Hepatocyte (in vitro differentiated cells): ENCODE data around the gene FLYWCH1. TPM values are rescaled to one million over a fixed set of nuclear protein-coding genes. Genes with fewer than 3 reads are reported as not detected.

Experiments
- DNase-seq: peaks from one replicate; pipeline ENCODE4 v3.0.0-alpha.2; 2016; ENCODE audit warnings: low spot score
- H2AFZ ChIP-seq: fragments of 200-600 bp; sonication (generic); 2 replicates; pipeline ENCODE4 v1.6.0; 2016; ENCODE audit warnings: antibody characterized with exemption, mild to moderate bottlenecking
- H3K27ac ChIP-seq: fragments of 200-600 bp; sonication (generic); 2 replicates; pipeline ENCODE4 v1.5.1; 2016; ENCODE audit warnings: mild to moderate bottlenecking
- H3K27me3 ChIP-seq: fragments of 200-600 bp; sonication (generic); 2 replicates; pipeline ENCODE4 v1.6.1; 2016
- H3K36me3 ChIP-seq: fragments of 200-600 bp; sonication (generic); replicated peaks from 2 replicates; pipeline ENCODE4 v1.5.1; 2016; ENCODE audit warnings: low read depth; ENCODE audit not compliant: insufficient read depth
- H3K4me1 ChIP-seq: fragments of 200-600 bp; sonication (generic); 2 replicates; pipeline ENCODE4 v1.5.1; 2016; ENCODE audit warnings: mild to moderate bottlenecking, moderate library complexity; ENCODE audit not compliant: insufficient read depth
- H3K4me2 ChIP-seq: fragments of 200-600 bp; sonication (generic); 2 replicates; pipeline ENCODE4 v1.6.0; 2016
- H3K4me3 ChIP-seq: fragments of 200-600 bp; sonication (generic); 2 replicates; pipeline ENCODE4 v1.5.1; 2016; ENCODE audit warnings: mild to moderate bottlenecking
- H3K79me2 ChIP-seq: fragments of 200-600 bp; sonication (generic); 2 replicates; pipeline ENCODE4 v1.6.0; 2017; ENCODE audit warnings: mild to moderate bottlenecking
- H3K9me2 ChIP-seq: fragments of 200-600 bp; sonication (generic); replicated peaks from 2 replicates; pipeline ENCODE4 v1.6.0; 2017; ENCODE audit warnings: mild to moderate bottlenecking; ENCODE audit not compliant: insufficient read depth
- H3K9me3 ChIP-seq: fragments of 200-600 bp; sonication (generic); 2 replicates; pipeline ENCODE4 v1.5.1; 2016; ENCODE audit warnings: low read depth, mild to moderate bottlenecking
- H4K20me1 ChIP-seq: fragments of 200-600 bp; sonication (generic); 2 replicates; pipeline ENCODE4 v1.6.0; 2016; ENCODE audit warnings: mild to moderate bottlenecking; ENCODE audit not compliant: insufficient read depth, poor library complexity, severe bottlenecking
- CTCF ChIP-seq: fragments of 200-600 bp; sonication (generic); IDR thresholded peaks from 2 replicates; pipeline ENCODE4 v1.5.1; 2016; ENCODE audit warnings: antibody characterized with exemption, mild to moderate bottlenecking; ENCODE audit not compliant: poor library complexity
- EZH2 ChIP-seq: fragments of 200-600 bp; sonication (generic); IDR thresholded peaks from 2 replicates; pipeline ENCODE4 v1.6.1; 2016; ENCODE audit warnings: antibody characterized with exemption, mild to moderate bottlenecking, borderline replicate concordance
- EZH2phosphoT487 ChIP-seq: fragments of 200-600 bp; sonication (generic); IDR thresholded peaks from one replicate; pipeline ENCODE4 v1.6.1; 2018; ENCODE audit warnings: antibody characterized with exemption, mild to moderate bottlenecking, low read depth, moderate library complexity; ENCODE audit not compliant: unreplicated experiment, severe bottlenecking
- WGBS: methylation state at CpG from one replicate; pipeline ENCODE4 v1.1.6; 2016; ENCODE audit warnings: low lambda C conversion rate; ENCODE audit errors: missing lambda C conversion rate; 5-methylcytosine and 5-hydroxymethylcytosine counted together
- polyA plus RNA-seq: library from polyadenylated mRNA; unstranded; fragments of >200 nt; fragmentation: Nextera tagmentation; extraction: Ambion mirVana; gene quantifications from 2 replicates; pipeline ENCODE4 v1.2.1, GENCODE V29; 2016
- total RNA-seq: library from RNA; depleted of rRNA; stranded (reverse); fragments of >200 nt; gene quantifications from 2 replicates; pipeline ENCODE4 v1.2.3, GENCODE V29; 2014

Gene FLYWCH1
- total and polyA plus RNA-seq, 2 experiments from 2014 or later = 11.7 to 16.9 TPM

- Histone ChIP-seq H2AFZ (no peak within 1 kb of the TSS), H3K9me3 (no peaks in the 10 kb centered on the region), H4K20me1 (no peaks in the 10 kb centered on the region), H3K4me1 (peaks cover 20% of the 10 kb centered on the region), H3K36me3 (no peaks in the 10 kb centered on the region), H3K4me2 (peak within 1 kb of the TSS; percentile 98), H3K4me3 (peak within 1 kb of the TSS; percentile 52), H3K27me3 (peaks cover 38% of the 10 kb centered on the region), H3K79me2 (no peaks in the 10 kb centered on the region), H3K27ac (no peak within 1 kb of the TSS), H3K9me2 (no peaks in the 10 kb centered on the region)
- DNase-seq = peak; percentile 59
- TF ChIP-seq EZH2 = no peak
- no peak for TF ChIP-seq CTCF
- TF ChIP-seq EZH2phosphoT487 = no peak
- WGBS = under 1% methylated on average over 37 of the region's 60 CpGs
These were observed 52.2 kb downstream of the FLYWCH1 start, which contains the start of gene KREMEN2 for GRCh38 chr16:2963723-2964474. Gene KREMEN2, plus strand, starts transcription at chr16:2964275. Its CDS starts 246 bp downstream, at chr16:2964521.

GRCh38 chr16:2964475-2965336 is 53.0 kb downstream of the FLYWCH1 start:
- H3K4me1 ChIP-seq = peaks cover 20% of the 10 kb centered on the region
- peak overlapping the region; percentile 98 for H3K4me2 ChIP-seq
- 2% methylated on average over 41 of the region's 68 CpGs for WGBS
- H3K27me3 ChIP-seq = peaks cover 38% of the 10 kb centered on the region
- H3K36me3 ChIP-seq = no peaks in the 10 kb centered on the region
- no peak overlapping the region for H2AFZ ChIP-seq
- H3K4me3 ChIP-seq = peak overlapping the region; percentile 52
- no peaks in the 10 kb centered on the region for H4K20me1 ChIP-seq
- TF ChIP-seq EZH2phosphoT487 (no peak), EZH2 (peak; percentile 30)
- H3K27ac ChIP-seq = no peak overlapping the region
- no peaks in the 10 kb centered on the region for H3K9me2 ChIP-seq
- DNase-seq = peak; percentile 79
- no peaks in the 10 kb centered on the region for H3K79me2 ChIP-seq
- H3K9me3 ChIP-seq = no peaks in the 10 kb centered on the region

- H3K9me3 ChIP-seq = no peaks in the 10 kb centered on the region
- H3K27me3 ChIP-seq = peaks cover 38% of the 10 kb centered on the region
- no peaks in the 10 kb centered on the region for H3K9me2 ChIP-seq
- TF ChIP-seq EZH2 (no peak), EZH2phosphoT487 (no peak), CTCF (no peak)
- no peak overlapping the region for H3K27ac ChIP-seq
- peak overlapping the region; percentile 49 for H3K4me2 ChIP-seq
- peaks cover 23% of the 10 kb centered on the region for H3K4me1 ChIP-seq
- no peaks in the 10 kb centered on the region for H3K36me3 ChIP-seq
- no peaks in the 10 kb centered on the region for H4K20me1 ChIP-seq
- no peak overlapping the region for H2AFZ ChIP-seq
- no peak for DNase-seq
- H3K79me2 ChIP-seq = no peaks in the 10 kb centered on the region
- no peak overlapping the region for H3K4me3 ChIP-seq
- 90% methylated on average over 31 of the region's 39 CpGs for WGBS
These were observed 54.5 kb downstream of the FLYWCH1 start for GRCh38 chr16:2966043-2966807.
